Common myeloid progenitor, CD34-positive (primary cell): ENCODE data around the gene CEP135.
"Not testable (repeated sequence)": the region's sequence is repeated elsewhere in the genome, so short reads cannot be mapped to it uniquely, and the experiment has no call there.

ENCODE experiments used
- CTCF ChIA-PET: fragments of 350-600 bp; sonication (Branson Sonifier 250); formaldehyde crosslinking; loops from one replicate; lab custom pipeline; 2021; ENCODE audit warnings: antibody characterized with exemption; lab: Charles Lee
- POLR2A ChIA-PET: fragments of 350-600 bp; sonication (Branson Sonifier 250); formaldehyde crosslinking; loops from one replicate; lab custom pipeline; 2021; ENCODE audit warnings: antibody characterized with exemption; lab: Charles Lee
- DNase-seq, 3 donors: peaks; one replicate each; pipeline versions ENCODE4 v3.0.0 to v3.0.0-alpha.2; 2013
- H3K27ac ChIP-seq, 2 experiments: 1 replicate in 1 of 2; 2 replicates in 1 of 2; pipeline ENCODE4 v1.7.0; 2013; ENCODE audit warnings: inconsistent platforms in 2 of 2, low read length in 2 of 2, mild to moderate bottlenecking in 2 of 2, low read depth in 1 of 2, moderate library complexity in 1 of 2; ENCODE audit not compliant: severe bottlenecking in 2 of 2, insufficient read depth in 1 of 2, poor library complexity in 1 of 2
- H3K27me3 ChIP-seq, 5 experiments: replicated peaks in 2 of 5; 1 replicate in 3 of 5; 2 replicates in 2 of 5; pipeline versions ENCODE4 v1.6.1 to v1.7.0; 2013; ENCODE audit warnings: low read length in 4 of 5, mild to moderate bottlenecking in 2 of 5, moderate library complexity in 2 of 5, inconsistent platforms in 1 of 5; ENCODE audit not compliant: insufficient read depth in 5 of 5, control insufficient read depth in 4 of 5
- H3K36me3 ChIP-seq, 4 experiments: 1 replicate in 2 of 4; 2 replicates in 2 of 4; pipeline versions ENCODE4 v1.6.1 to v1.7.0; 2013; ENCODE audit warnings: low read length in 3 of 4, control low read depth in 1 of 4, mild to moderate bottlenecking in 1 of 4; ENCODE audit not compliant: control insufficient read depth in 4 of 4, insufficient read depth in 4 of 4
- H3K4me1 ChIP-seq, 4 experiments: 1 replicate in 3 of 4; 2 replicates in 1 of 4; pipeline versions ENCODE4 v1.6.1 to v1.7.1; 2013; ENCODE audit warnings: low read length in 3 of 4, mild to moderate bottlenecking in 3 of 4, control low read depth in 1 of 4, inconsistent platforms in 1 of 4, moderate library complexity in 1 of 4; ENCODE audit not compliant: control insufficient read depth in 4 of 4, insufficient read depth in 4 of 4; ENCODE audit errors: control extremely low read depth in 1 of 4
- H3K4me3 ChIP-seq, 7 experiments: 1 replicate in 4 of 7; 2 replicates in 3 of 7; pipeline versions ENCODE4 v1.5.1 to v1.7.0; 2013; ENCODE audit warnings: mild to moderate bottlenecking in 7 of 7, low read length in 6 of 7, moderate library complexity in 6 of 7, inconsistent platforms in 2 of 7, low read depth in 2 of 7, control low read depth in 1 of 7; ENCODE audit not compliant: insufficient read depth in 4 of 7, control insufficient read depth in 1 of 7; ENCODE audit errors: extremely low read depth in 1 of 7
- H3K9me3 ChIP-seq, 5 experiments: 1 replicate in 4 of 5; 2 replicates in 1 of 5; pipeline versions ENCODE4 v1.6.1 to v1.7.1; 2013; ENCODE audit warnings: low read length in 4 of 5, mild to moderate bottlenecking in 2 of 5, inconsistent platforms in 1 of 5, low read depth in 1 of 5, moderate library complexity in 1 of 5; ENCODE audit not compliant: control insufficient read depth in 4 of 5, insufficient read depth in 2 of 5; ENCODE audit errors: control extremely low read depth in 1 of 5
- WGBS: methylation state at CpG from one replicate; pipeline ENCODE4 v1.1.5; 2013; ENCODE audit not compliant: insufficient coverage; 5-methylcytosine and 5-hydroxymethylcytosine counted together

Gene CEP135

GRCh38 chr4:55928846-55929245 is 19.9 kb upstream of the CEP135 start:
- Histone ChIP-seq H3K27me3 (no peaks in the 10 kb centered on the region), H3K36me3 (no peaks in the 10 kb centered on the region), H3K27ac (no peak overlapping the region), H3K4me1 (peaks cover 9 to 26% (median 15%) of the 10 kb centered on the region in 4 experiments), H3K9me3 (peaks cover 0 to 5% (median 0%) of the 10 kb centered on the region in 5 experiments), H3K4me3 (no peak overlapping the region)
- no CpG with 5 or more reads among the region's 1 CpG for WGBS
- peak in 2 of 3 donors; percentile 15 to 18 for DNase-seq
- ChIA-PET POLR2A (no interaction called here), CTCF (interaction anchor here (3.3 kb wide), 1 partner anchor 19 kb away, joined by 17 read pairs; the partner anchor contains the start of gene CEP135)

GRCh38 chr4:55931043-55931442 is 17.7 kb upstream of the CEP135 start:
- DNase-seq, result peak in 2 of 3 donors; percentile 19 to 28
- Histone ChIP-seq H3K36me3 (no peaks in the 10 kb centered on the region), H3K4me3 (peak overlapping the region in 1 of 7 experiments; percentile 3), H3K4me1 (peaks cover 9 to 26% (median 15%) of the 10 kb centered on the region in 4 experiments), H3K27ac (peak overlapping the region in 1 of 2 experiments; percentile 50), H3K27me3 (no peaks in the 10 kb centered on the region), H3K9me3 (peaks cover 0 to 9% (median 0%) of the 10 kb centered on the region in 5 experiments)
- ChIA-PET CTCF (interaction anchor here (0.8 to 3.3 kb wide), 7 partner anchors 10 to 48 kb away, joined by 3 to 17 read pairs (median 3); partner anchors contain the start of gene CEP135), POLR2A (no interaction called here)
- WGBS, result 0% methylated on average over 1 of the region's 2 CpGs

- Histone ChIP-seq H3K36me3 (peaks cover 0 to under 1% (median 0%) of the 10 kb centered on the region in 4 experiments), H3K27ac (no peak overlapping the region), H3K4me1 (peaks cover 9 to 26% (median 15%) of the 10 kb centered on the region in 4 experiments), H3K27me3 (no peaks in the 10 kb centered on the region), H3K4me3 (no peak overlapping the region), H3K9me3 (peaks cover 0 to 16% (median 0%) of the 10 kb centered on the region in 5 experiments)
- CTCF ChIA-PET, result interaction anchor here (0.8 to 3.0 kb wide), 6 partner anchors 9 to 49 kb away, joined by 3 to 8 read pairs (median 4); no protein-coding TSS in a partner anchor
- POLR2A ChIA-PET, result no interaction called here
- WGBS, result 100% methylated on average over 1 of the region's 3 CpGs
- DNase-seq, result no peak
These were observed 16.9 kb upstream of the CEP135 start for GRCh38 chr4:55931833-55932232.

GRCh38 chr4:55932511-55932910 is 16.2 kb upstream of the CEP135 start:
- 96% methylated on average over 3 of the region's 3 CpGs for WGBS
- peaks cover 0 to 22% (median 3%) of the 10 kb centered on the region in 5 experiments for H3K9me3 ChIP-seq
- ChIA-PET CTCF (interaction anchor here (1.1 to 3.0 kb wide), 6 partner anchors 10 to 45 kb away, joined by 3 to 10 read pairs (median 4); no protein-coding TSS in a partner anchor), POLR2A (interaction anchor here (1.0 kb wide), 1 partner anchor 16 kb away, joined by 3 read pairs; no protein-coding TSS in a partner anchor)
- no peak overlapping the region for H3K4me3 ChIP-seq
- H3K27ac ChIP-seq, result no peak overlapping the region
- DNase-seq, result no peak
- H3K27me3 ChIP-seq, result no peaks in the 10 kb centered on the region
- peaks cover 9 to 26% (median 15%) of the 10 kb centered on the region in 4 experiments for H3K4me1 ChIP-seq
- peaks cover 0 to 4% (median 2%) of the 10 kb centered on the region in 4 experiments for H3K36me3 ChIP-seq

- ChIA-PET POLR2A (interaction anchor here (0.6 kb wide), 1 partner anchor 1299 kb away, joined by 3 read pairs; no protein-coding TSS in a partner anchor), CTCF (interaction anchor here (0.7 to 3.0 kb wide), 4 partner anchors 9 to 43 kb away, joined by 3 to 10 read pairs (median 6); no protein-coding TSS in a partner anchor)
- 94% methylated on average over 2 of the region's 2 CpGs for WGBS
These were observed 15.1 kb upstream of the CEP135 start for GRCh38 chr4:55933611-55934010.

GRCh38 chr4:55935907-55936306 is 12.8 kb upstream of the CEP135 start:
- POLR2A ChIA-PET, result interaction anchor here (0.6 kb wide), 1 partner anchor 57 kb away, joined by 3 read pairs; no protein-coding TSS in a partner anchor

More at GRCh38 chr4:55933611-55934010, 15.1 kb upstream of the CEP135 start:
- H3K4me3 ChIP-seq, result no peak overlapping the region
- H3K27ac ChIP-seq, result no peak overlapping the region
- peaks cover 0 to 22% (median 3%) of the 10 kb centered on the region in 5 experiments for H3K9me3 ChIP-seq
- no peak for DNase-seq
- no peaks in the 10 kb centered on the region for H3K27me3 ChIP-seq
- H3K4me1 ChIP-seq, result peaks cover 12 to 34% (median 20%) of the 10 kb centered on the region in 4 experiments
- peaks cover 0 to 10% (median 4%) of the 10 kb centered on the region in 4 experiments for H3K36me3 ChIP-seq

More at GRCh38 chr4:55935907-55936306, 12.8 kb upstream of the CEP135 start:
- CTCF ChIA-PET, result interaction anchor here (2.1 kb wide), 1 partner anchor 12 kb away, joined by 9 read pairs; the partner anchor contains the start of gene CEP135
- Histone ChIP-seq H3K9me3 (peaks cover 0 to 21% (median 3%) of the 10 kb centered on the region in 5 experiments), H3K4me1 (peaks cover 12 to 28% (median 18%) of the 10 kb centered on the region in 4 experiments)
- H3K27me3 ChIP-seq, H3K36me3 ChIP-seq, DNase-seq, H3K4me3 ChIP-seq, H3K27ac ChIP-seq: not testable (repeated sequence)
- WGBS, result 96% methylated on average over 4 of the region's 6 CpGs
